Coronary artery (tissue), 2 donors: ENCODE measurements around the gene TNS1.
A peak's percentile ranks its signal among the peaks of the same experiment; 100 is the strongest.

ENCODE experiments used
- DNase-seq: peaks from one replicate; pipeline ENCODE4 v3.0.0-alpha.2; 2017; ENCODE audit warnings: low spot score
- H3K27ac ChIP-seq, 2 donors: fragments of 200-600 bp; sonication (generic); one replicate each; pipeline ENCODE4 v1.5.1; 2016 to 2019
- H3K4me3 ChIP-seq: fragments of 200-600 bp; sonication (generic); 2 replicates; pipeline ENCODE4 v1.5.1; 2016; ENCODE audit warnings: mild to moderate bottlenecking, moderate library complexity
- TF ChIP-seq, protein P1 (sequence below): fragments of 200-600 bp; sonication (generic); IDR thresholded peaks from one replicate; pipeline ENCODE4 v1.5.1; 2019; ENCODE audit warnings: antibody characterized with exemption

TNS1 gene

DNA sequence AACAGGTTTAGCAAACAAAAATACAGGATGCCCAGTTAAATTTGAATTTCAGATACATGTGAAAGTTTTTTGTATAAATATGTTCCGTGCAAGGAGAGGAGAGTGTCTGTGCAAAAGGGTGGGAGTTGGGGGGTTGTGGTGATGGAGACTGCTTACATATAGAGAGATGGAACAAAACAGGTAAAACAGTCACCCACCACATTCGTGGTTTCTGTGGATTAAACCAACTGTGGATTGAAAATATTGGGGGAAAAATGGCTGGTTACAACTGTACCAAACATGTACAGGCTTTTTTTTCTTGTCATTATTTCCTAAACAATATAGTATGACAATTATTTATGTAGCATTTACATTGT is 245.7 kb downstream of the TNS1 start:
- no peak overlapping the region for H3K27ac ChIP-seq
- TF ChIP-seq, protein P1, sequence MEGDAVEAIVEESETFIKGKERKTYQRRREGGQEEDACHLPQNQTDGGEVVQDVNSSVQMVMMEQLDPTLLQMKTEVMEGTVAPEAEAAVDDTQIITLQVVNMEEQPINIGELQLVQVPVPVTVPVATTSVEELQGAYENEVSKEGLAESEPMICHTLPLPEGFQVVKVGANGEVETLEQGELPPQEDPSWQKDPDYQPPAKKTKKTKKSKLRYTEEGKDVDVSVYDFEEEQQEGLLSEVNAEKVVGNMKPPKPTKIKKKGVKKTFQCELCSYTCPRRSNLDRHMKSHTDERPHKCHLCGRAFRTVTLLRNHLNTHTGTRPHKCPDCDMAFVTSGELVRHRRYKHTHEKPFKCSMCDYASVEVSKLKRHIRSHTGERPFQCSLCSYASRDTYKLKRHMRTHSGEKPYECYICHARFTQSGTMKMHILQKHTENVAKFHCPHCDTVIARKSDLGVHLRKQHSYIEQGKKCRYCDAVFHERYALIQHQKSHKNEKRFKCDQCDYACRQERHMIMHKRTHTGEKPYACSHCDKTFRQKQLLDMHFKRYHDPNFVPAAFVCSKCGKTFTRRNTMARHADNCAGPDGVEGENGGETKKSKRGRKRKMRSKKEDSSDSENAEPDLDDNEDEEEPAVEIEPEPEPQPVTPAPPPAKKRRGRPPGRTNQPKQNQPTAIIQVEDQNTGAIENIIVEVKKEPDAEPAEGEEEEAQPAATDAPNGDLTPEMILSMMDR = no peak
- H3K4me3 ChIP-seq = no peak overlapping the region
- DNase-seq = no peak

DNA sequence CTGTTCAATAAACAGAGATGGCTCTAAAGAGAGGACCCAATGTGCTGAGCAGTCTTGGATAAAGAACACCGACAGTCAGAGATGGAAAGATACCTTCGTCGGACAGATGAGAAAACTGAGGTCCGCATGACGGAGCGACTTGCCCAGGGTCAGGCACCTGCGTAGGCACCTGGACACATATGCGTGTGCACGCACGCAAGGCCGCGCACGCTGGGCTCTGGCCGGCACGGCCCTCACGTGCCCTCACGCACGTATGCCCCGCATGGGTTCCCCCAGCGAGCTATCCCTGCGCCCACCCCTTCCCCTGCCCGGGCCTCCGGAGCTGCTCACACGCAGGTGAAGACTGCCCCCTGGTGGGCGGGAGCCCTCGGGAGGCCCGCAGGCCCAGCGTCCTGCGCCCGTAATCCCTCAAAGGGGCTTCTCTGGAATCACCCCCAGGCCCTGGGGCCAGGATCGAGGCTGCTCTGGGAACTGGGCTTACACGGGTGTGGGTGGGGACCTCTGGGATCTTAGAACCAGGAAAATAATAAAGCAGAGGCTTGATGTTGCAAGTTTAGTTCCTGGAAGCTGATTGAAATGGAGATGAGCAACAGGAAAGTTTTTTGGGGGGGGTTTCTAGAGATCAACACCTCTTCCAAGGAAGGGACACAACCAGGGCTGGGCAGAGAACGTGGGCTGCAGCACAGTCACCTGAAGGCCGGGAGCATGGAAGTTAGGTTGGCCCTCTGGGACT is 246.3 kb downstream of the TNS1 start:
- H3K4me3 ChIP-seq = peak overlapping the region; percentile 4

DNA sequence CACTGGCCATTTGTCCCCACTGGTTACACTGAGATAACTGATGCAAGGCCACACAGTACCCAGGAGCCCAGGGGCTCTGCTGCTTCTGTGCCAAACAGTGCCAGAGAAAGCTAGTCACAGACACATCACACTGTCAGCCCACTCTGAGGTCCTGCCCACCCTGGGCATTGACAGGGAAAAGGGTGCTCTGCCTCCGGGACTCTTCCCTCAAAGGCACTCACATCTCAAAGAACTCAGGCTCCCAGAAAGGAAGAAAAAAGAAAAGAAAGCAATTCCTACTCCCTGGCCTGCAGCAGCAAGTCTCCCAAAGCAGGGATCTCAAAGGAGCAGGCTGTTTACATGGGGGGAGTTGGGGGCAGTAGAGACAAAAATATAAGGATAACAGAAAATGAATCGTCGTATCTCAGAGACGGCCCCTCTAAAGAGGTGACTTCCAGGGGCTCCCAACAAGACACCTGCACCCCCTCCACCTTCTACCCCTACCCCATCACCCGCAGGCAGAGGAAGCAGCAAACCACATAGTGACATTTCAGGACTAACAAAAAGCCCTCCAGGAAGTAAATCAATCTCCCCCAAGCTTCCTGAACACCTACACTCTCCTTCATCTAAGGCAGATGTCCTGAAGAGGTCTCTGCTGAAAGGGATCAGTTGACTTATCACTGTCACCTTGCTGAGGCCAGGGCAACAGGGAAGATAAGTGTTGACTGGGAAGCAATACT is 247.6 kb downstream of the TNS1 start:
- H3K4me3 ChIP-seq = no peak overlapping the region
- TF ChIP-seq, protein P1 = no peak
- peak overlapping the region in 1 of 2 donors; percentile 84 for H3K27ac ChIP-seq

More for the DNA sequence above, 246.3 kb downstream of the TNS1 start:
- no peak for DNase-seq
- H3K27ac ChIP-seq = peak overlapping the region in 1 of 2 donors; percentile 15
- TF ChIP-seq, protein P1 = peak; percentile 81

DNA sequence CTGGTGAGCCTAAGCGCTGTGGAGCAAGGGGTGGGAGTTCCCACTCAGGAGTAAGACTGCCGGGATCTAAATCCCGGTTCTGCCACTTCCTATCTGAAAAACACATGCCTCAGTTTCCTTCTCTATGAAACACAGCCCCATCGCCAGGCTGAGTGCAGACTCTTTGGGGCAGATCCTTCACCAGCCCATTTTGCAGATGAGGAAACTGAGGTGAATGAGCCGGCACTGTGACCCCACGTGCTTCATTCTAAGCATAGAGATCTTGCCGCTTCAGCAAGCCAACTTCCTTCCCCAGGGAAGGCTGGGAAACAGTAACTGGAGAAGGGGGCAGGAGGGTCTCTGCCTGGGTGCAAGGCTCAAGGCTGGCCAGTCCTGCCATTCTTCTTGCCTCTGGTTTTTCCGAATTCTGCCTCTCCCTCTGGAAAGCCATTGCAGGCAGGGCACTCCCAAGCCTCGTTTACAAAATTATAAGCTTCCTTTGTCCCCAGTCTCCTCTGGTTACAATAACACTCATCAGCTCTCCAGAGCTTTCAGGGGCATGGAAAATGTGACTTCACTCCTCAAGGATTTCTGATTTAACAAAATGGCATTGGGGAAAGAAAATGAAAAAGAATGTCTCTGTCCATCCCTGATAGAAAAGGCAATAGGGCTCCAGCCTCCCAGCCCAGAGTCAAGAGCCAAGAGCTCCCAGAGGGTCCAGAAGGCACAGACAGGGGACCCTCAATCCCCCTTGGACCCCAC is 249.2 kb downstream of the TNS1 start:
- no peak for DNase-seq
- Histone ChIP-seq H3K4me3 (peak overlapping the region; percentile 12), H3K27ac (peak overlapping the region; percentile 66 to 84)
- TF ChIP-seq, protein P1 = no peak

More for the DNA sequence above, 247.6 kb downstream of the TNS1 start:
- no peak for DNase-seq

DNA sequence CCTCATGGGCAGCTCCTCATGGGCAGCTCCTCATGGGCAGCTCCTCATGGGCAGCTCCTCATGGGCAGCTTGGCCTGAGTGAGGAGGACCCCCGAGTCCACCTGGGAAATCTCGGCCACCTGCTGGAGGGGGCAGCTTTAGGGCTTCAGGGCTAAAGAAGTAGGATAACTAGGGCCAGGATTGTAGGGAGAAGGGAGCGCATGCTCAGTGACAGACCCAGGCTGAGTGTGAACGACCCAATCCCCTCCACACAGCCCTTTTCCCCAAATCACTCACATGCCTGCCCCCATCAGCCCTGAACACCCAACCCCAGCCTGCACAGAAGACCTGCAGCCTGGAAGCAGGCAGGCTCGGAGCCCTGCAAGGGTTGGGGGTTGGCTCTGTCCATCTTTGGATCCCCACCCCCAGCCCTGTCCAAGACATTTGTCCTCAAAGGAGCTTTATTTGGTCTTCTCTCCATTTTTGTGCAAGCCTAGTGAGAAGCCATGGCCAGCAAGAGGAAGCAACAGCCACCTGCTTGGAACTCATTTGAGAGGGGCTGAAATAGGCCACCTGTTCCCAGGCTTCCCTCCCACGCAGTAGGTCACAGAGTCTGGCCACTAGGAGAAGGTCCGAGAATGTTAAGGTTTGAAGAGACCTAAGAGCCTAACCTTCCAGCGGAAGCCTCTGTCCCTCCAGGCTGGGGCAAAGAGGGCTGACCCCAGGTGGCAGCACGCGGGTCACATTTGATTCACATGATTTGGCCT is 249.9 kb downstream of the TNS1 start:
- no peak for DNase-seq
- TF ChIP-seq, protein P1 = no peak

DNA sequence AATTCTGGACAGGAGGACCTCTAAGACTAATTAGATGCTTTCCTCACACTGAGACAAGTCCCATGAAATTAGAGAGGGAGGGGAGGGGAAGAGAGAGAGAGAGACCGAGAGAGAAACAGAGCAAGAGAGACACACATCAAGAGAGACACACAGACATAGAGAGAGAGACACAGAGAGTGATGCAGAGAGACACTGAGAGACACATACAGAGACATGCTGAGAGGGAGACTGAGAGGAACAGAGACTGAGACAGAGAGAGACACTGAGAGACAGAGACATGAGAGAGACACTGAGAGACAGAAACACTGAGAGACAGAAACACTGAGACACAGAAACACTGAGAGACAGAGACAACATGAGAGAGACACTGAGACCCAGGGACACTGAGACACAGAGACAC is 250.8 kb downstream of the TNS1 start:
- no peak for DNase-seq
- Histone ChIP-seq H3K4me3 (no peak overlapping the region), H3K27ac (peak overlapping the region; percentile 27 to 84)
- TF ChIP-seq, protein P1 = no peak

More for the DNA sequence above, 249.9 kb downstream of the TNS1 start:
- Histone ChIP-seq H3K4me3 (peak overlapping the region; percentile 29), H3K27ac (peak overlapping the region in 1 of 2 donors; percentile 84)
